ENCODE data around the gene SLC24A3. TPM values are rescaled to one million over a fixed set of nuclear protein-coding genes. Genes with fewer than 3 reads are reported as not detected.

Gene SLC24A3
- total and polyA plus RNA-seq, 4 donors = 17.5 to 64.9 (median 43.8) TPM

DNA sequence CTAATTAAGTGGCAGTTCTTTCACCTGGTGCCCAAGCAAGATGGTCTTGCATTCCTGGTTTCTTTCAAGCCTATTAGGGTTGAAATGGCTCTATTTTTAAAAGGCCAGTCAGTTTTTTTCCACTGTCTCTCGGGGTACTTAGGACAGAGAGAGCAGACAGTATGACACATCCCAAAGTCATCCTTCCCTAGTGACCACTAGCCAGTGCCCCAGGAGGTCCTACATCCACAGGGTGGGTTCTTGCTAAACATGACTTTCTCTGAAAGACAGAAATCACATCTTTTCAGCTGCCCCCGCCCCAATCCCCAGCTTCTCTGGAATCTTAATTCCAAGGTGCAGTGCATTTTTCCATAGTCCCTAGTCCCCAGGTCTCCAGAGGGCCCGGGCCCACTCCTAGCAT, 192.4 kb downstream of the SLC24A3 start:
- Histone ChIP-seq H3K27ac (ENCODE audit: low read depth, low read length) (no peak overlapping the region), H3K4me1 (ENCODE audit: control insufficient read depth, insufficient read depth, low read length) (no peaks in the 10 kb centered on the region), H3K27me3 (ENCODE audit: control insufficient read depth, insufficient read depth, low read length) (no peaks in the 10 kb centered on the region), H3K4me3 (ENCODE audit: low read depth, low read length) (no peak overlapping the region), H3K9me3 (ENCODE audit: control insufficient read depth, insufficient read depth, low read length) (no peaks in the 10 kb centered on the region), H3K36me3 (ENCODE audit: control insufficient read depth, insufficient read depth, low read length) (no peaks in the 10 kb centered on the region)
- DNase-seq (ENCODE audit: low read depth in 4 of 6, low spot score in 6 of 6) = no peak
- WGBS (ENCODE audit: insufficient coverage) = 83% methylated on average over 1 of the region's 3 CpGs

GRCh38 chr20:19405958-19406357, 193.5 kb downstream of the SLC24A3 start:
- no peaks in the 10 kb centered on the region for H3K4me1 ChIP-seq (ENCODE audit: control insufficient read depth, insufficient read depth, low read length)
- DNase-seq (ENCODE audit: low read depth in 4 of 6, low spot score in 6 of 6) = no peak
- H3K9me3 ChIP-seq (ENCODE audit: control insufficient read depth, insufficient read depth, low read length) = no peaks in the 10 kb centered on the region
- no peaks in the 10 kb centered on the region for H3K27me3 ChIP-seq (ENCODE audit: control insufficient read depth, insufficient read depth, low read length)
- no peaks in the 10 kb centered on the region for H3K36me3 ChIP-seq (ENCODE audit: control insufficient read depth, insufficient read depth, low read length)
- H3K27ac ChIP-seq (ENCODE audit: low read depth, low read length) = no peak overlapping the region
- WGBS (ENCODE audit: insufficient coverage) = no CpG with 5 or more reads among the region's 3 CpGs
- no peak overlapping the region for H3K4me3 ChIP-seq (ENCODE audit: low read depth, low read length)

DNA sequence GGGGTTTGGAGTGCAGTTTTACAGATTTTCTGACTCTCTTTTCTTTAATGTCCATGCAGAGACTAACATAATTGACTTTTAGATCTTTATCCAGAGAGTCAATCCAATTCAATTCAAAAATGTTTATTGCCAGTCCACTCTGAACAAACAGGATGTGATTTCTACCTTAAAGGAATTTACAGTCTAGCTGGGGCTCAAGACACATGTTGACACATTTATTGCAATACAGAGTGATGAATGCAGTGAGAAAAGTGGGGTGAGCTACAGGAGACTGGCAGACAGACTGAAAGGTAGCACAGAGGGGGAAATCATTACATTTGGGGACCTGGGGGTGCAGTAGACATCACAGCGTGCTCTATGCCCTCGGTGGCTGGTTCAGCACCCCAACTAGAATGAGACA, 193.9 kb downstream of the SLC24A3 start:
- Histone ChIP-seq H3K4me1 (ENCODE audit: control insufficient read depth, insufficient read depth, low read length) (no peaks in the 10 kb centered on the region), H3K9me3 (ENCODE audit: control insufficient read depth, insufficient read depth, low read length) (no peaks in the 10 kb centered on the region), H3K36me3 (ENCODE audit: control insufficient read depth, insufficient read depth, low read length) (no peaks in the 10 kb centered on the region), H3K4me3 (ENCODE audit: low read depth, low read length) (no peak overlapping the region), H3K27ac (ENCODE audit: low read depth, low read length) (no peak overlapping the region), H3K27me3 (ENCODE audit: control insufficient read depth, insufficient read depth, low read length) (no peaks in the 10 kb centered on the region)
- no peak for DNase-seq (ENCODE audit: low read depth in 4 of 6, low spot score in 6 of 6)
- 83% methylated on average over 2 of the region's 2 CpGs for WGBS (ENCODE audit: insufficient coverage)

- no peaks in the 10 kb centered on the region for H3K27me3 ChIP-seq (ENCODE audit: control insufficient read depth, insufficient read depth, low read length)
- no peak overlapping the region for H3K27ac ChIP-seq (ENCODE audit: low read depth, low read length)
- no peaks in the 10 kb centered on the region for H3K4me1 ChIP-seq (ENCODE audit: control insufficient read depth, insufficient read depth, low read length)
- no peak overlapping the region for H3K4me3 ChIP-seq (ENCODE audit: low read depth, low read length)
- 70% methylated on average over 5 of the region's 8 CpGs for WGBS (ENCODE audit: insufficient coverage)
- H3K36me3 ChIP-seq (ENCODE audit: control insufficient read depth, insufficient read depth, low read length) = no peaks in the 10 kb centered on the region
- H3K9me3 ChIP-seq (ENCODE audit: control insufficient read depth, insufficient read depth, low read length) = no peaks in the 10 kb centered on the region
- no peak for DNase-seq (ENCODE audit: low read depth in 4 of 6, low spot score in 6 of 6)
Observed at GRCh38 chr20:19407196-19407595, 194.8 kb downstream of the SLC24A3 start.

GRCh38 chr20:19407736-19408135, 195.3 kb downstream of the SLC24A3 start:
- Histone ChIP-seq H3K4me3 (ENCODE audit: low read depth, low read length) (no peak overlapping the region), H3K4me1 (ENCODE audit: control insufficient read depth, insufficient read depth, low read length) (no peaks in the 10 kb centered on the region), H3K36me3 (ENCODE audit: control insufficient read depth, insufficient read depth, low read length) (no peaks in the 10 kb centered on the region), H3K9me3 (ENCODE audit: control insufficient read depth, insufficient read depth, low read length) (no peaks in the 10 kb centered on the region), H3K27ac (ENCODE audit: low read depth, low read length) (no peak overlapping the region), H3K27me3 (ENCODE audit: control insufficient read depth, insufficient read depth, low read length) (no peaks in the 10 kb centered on the region)
- no peak for DNase-seq (ENCODE audit: low read depth in 4 of 6, low spot score in 6 of 6)
- WGBS (ENCODE audit: insufficient coverage) = 94% methylated on average over 2 of the region's 4 CpGs

- no peaks in the 10 kb centered on the region for H3K27me3 ChIP-seq (ENCODE audit: control insufficient read depth, insufficient read depth, low read length)
- no peaks in the 10 kb centered on the region for H3K9me3 ChIP-seq (ENCODE audit: control insufficient read depth, insufficient read depth, low read length)
- H3K4me3 ChIP-seq (ENCODE audit: low read depth, low read length) = no peak overlapping the region
- no peaks in the 10 kb centered on the region for H3K4me1 ChIP-seq (ENCODE audit: control insufficient read depth, insufficient read depth, low read length)
- H3K36me3 ChIP-seq (ENCODE audit: control insufficient read depth, insufficient read depth, low read length) = no peaks in the 10 kb centered on the region
- no peak for DNase-seq (ENCODE audit: low read depth in 4 of 6, low spot score in 6 of 6)
- H3K27ac ChIP-seq (ENCODE audit: low read depth, low read length) = no peak overlapping the region
- WGBS (ENCODE audit: insufficient coverage) = 85% methylated on average over 2 of the region's 4 CpGs
Observed at GRCh38 chr20:19408971-19409370, 196.5 kb downstream of the SLC24A3 start.

DNA sequence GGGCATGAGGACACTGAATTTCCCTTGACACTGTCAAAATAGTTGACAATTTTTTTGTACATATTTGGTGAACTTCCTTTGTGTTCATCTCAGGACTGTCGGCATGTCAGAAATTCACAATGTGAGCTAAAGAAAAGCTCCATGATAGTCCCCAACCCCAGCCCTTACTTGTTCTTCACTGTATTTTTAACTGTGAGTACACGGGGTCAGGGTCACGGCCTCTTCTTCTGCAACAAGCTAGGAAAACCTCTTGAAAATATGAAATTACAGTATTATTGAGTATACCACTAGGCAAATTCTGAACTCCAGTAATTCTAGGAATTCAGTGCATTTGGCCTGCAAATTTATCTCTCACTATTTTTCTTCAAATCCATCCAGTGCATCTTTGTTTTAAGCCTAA, 199.4 kb downstream of the SLC24A3 start:
- 83% methylated on average over 2 of the region's 3 CpGs for WGBS (ENCODE audit: insufficient coverage)
- no peaks in the 10 kb centered on the region for H3K4me1 ChIP-seq (ENCODE audit: control insufficient read depth, insufficient read depth, low read length)
- H3K27ac ChIP-seq (ENCODE audit: low read depth, low read length) = no peak overlapping the region
- no peaks in the 10 kb centered on the region for H3K36me3 ChIP-seq (ENCODE audit: control insufficient read depth, insufficient read depth, low read length)
- no peak for DNase-seq (ENCODE audit: low read depth in 4 of 6, low spot score in 6 of 6)
- no peak overlapping the region for H3K4me3 ChIP-seq (ENCODE audit: low read depth, low read length)
- no peaks in the 10 kb centered on the region for H3K27me3 ChIP-seq (ENCODE audit: control insufficient read depth, insufficient read depth, low read length)
- H3K9me3 ChIP-seq (ENCODE audit: control insufficient read depth, insufficient read depth, low read length) = no peaks in the 10 kb centered on the region

DNA sequence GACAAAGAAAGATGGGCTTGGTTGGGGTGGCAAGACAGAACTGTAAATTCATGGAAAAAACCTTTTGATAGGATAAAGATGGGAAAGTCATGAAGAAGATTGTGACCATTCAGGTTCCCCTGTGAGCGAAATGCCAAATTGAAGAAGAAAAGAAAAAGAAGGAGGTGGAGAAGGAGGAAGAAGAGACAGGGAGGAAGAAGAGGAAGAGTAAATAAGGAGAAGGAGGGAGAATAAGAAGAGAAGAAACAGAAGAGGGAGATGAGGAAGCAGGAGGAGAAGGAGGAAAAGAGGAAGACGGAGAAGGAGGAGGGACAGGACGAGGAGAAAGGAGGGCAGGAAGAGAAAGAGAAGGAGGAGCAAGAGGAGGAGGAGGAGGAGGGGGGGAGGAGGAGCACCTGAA, 199.8 kb downstream of the SLC24A3 start:
- Histone ChIP-seq H3K9me3 (ENCODE audit: control insufficient read depth, insufficient read depth, low read length) (no peaks in the 10 kb centered on the region), H3K27ac (ENCODE audit: low read depth, low read length) (no peak overlapping the region), H3K36me3 (ENCODE audit: control insufficient read depth, insufficient read depth, low read length) (no peaks in the 10 kb centered on the region), H3K4me3 (ENCODE audit: low read depth, low read length) (no peak overlapping the region), H3K4me1 (ENCODE audit: control insufficient read depth, insufficient read depth, low read length) (no peaks in the 10 kb centered on the region), H3K27me3 (ENCODE audit: control insufficient read depth, insufficient read depth, low read length) (no peaks in the 10 kb centered on the region)
- no peak for DNase-seq (ENCODE audit: low read depth in 4 of 6, low spot score in 6 of 6)
- WGBS (ENCODE audit: insufficient coverage) = 88% methylated on average over 3 of the region's 3 CpGs

- H3K9me3 ChIP-seq (ENCODE audit: control insufficient read depth, insufficient read depth, low read length) = no peaks in the 10 kb centered on the region
- H3K27me3 ChIP-seq (ENCODE audit: control insufficient read depth, insufficient read depth, low read length) = no peaks in the 10 kb centered on the region
- no peak overlapping the region for H3K27ac ChIP-seq (ENCODE audit: low read depth, low read length)
- no peak for DNase-seq (ENCODE audit: low read depth in 4 of 6, low spot score in 6 of 6)
- no peaks in the 10 kb centered on the region for H3K36me3 ChIP-seq (ENCODE audit: control insufficient read depth, insufficient read depth, low read length)
- H3K4me1 ChIP-seq (ENCODE audit: control insufficient read depth, insufficient read depth, low read length) = no peaks in the 10 kb centered on the region
- no CpG with 5 or more reads among the region's 1 CpG for WGBS (ENCODE audit: insufficient coverage)
- H3K4me3 ChIP-seq (ENCODE audit: low read depth, low read length) = no peak overlapping the region
Observed at GRCh38 chr20:19414600-19414999, 202.2 kb downstream of the SLC24A3 start.

- H3K9me3 ChIP-seq (ENCODE audit: control insufficient read depth, insufficient read depth, low read length) = no peaks in the 10 kb centered on the region
- 100% methylated on average over 1 of the region's 1 CpG for WGBS (ENCODE audit: insufficient coverage)
- no peaks in the 10 kb centered on the region for H3K36me3 ChIP-seq (ENCODE audit: control insufficient read depth, insufficient read depth, low read length)
- H3K4me3 ChIP-seq (ENCODE audit: low read depth, low read length) = no peak overlapping the region
- no peak for DNase-seq (ENCODE audit: low read depth in 4 of 6, low spot score in 6 of 6)
- no peaks in the 10 kb centered on the region for H3K4me1 ChIP-seq (ENCODE audit: control insufficient read depth, insufficient read depth, low read length)
- no peaks in the 10 kb centered on the region for H3K27me3 ChIP-seq (ENCODE audit: control insufficient read depth, insufficient read depth, low read length)
- H3K27ac ChIP-seq (ENCODE audit: low read depth, low read length) = no peak overlapping the region
Observed at GRCh38 chr20:19415786-19416185, 203.3 kb downstream of the SLC24A3 start.

All from spinal cord (tissue), 10 donors.